ENCODE measurements around the gene CD99L2.
"Not testable (repeated sequence)": the region's sequence is repeated elsewhere in the genome, so short reads cannot be mapped to it uniquely, and the experiment has no call there.

Gene CD99L2

GRCh38 chrX:150896632-150897031, 1.8 kb downstream of the CD99L2 start:
- DNase-seq (ENCODE audit: low read depth in 2 of 2) = no peak

- no peak for DNase-seq (ENCODE audit: low read depth in 2 of 2)
Measured at GRCh38 chrX:150893936-150894335, 4.5 kb downstream of the CD99L2 start.

GRCh38 chrX:150889131-150889530, 9.3 kb downstream of the CD99L2 start:
- DNase-seq (ENCODE audit: low read depth in 2 of 2) = no peak

GRCh38 chrX:150887906-150888465, 10.5 kb downstream of the CD99L2 start:
- no peak for DNase-seq (ENCODE audit: low read depth in 2 of 2)

- not testable (repeated sequence) for DNase-seq (ENCODE audit: low read depth in 2 of 2)
Measured at GRCh38 chrX:150887268-150887667, 11.2 kb downstream of the CD99L2 start.

- DNase-seq (ENCODE audit: low read depth in 2 of 2) = no peak
Measured at GRCh38 chrX:150886381-150886780, 12.1 kb downstream of the CD99L2 start.

- DNase-seq (ENCODE audit: low read depth in 2 of 2) = no peak
Measured at GRCh38 chrX:150880808-150881165, 17.7 kb downstream of the CD99L2 start.

- DNase-seq (ENCODE audit: low read depth in 2 of 2) = no peak
Measured at GRCh38 chrX:150879855-150880807, 18.3 kb downstream of the CD99L2 start.

GRCh38 chrX:150875621-150876020, 22.8 kb downstream of the CD99L2 start:
- not testable (repeated sequence) for DNase-seq (ENCODE audit: low read depth in 2 of 2)

GRCh38 chrX:150874448-150874847, 24.0 kb downstream of the CD99L2 start:
- no peak for DNase-seq (ENCODE audit: low read depth in 2 of 2)

GRCh38 chrX:150873616-150874015, 24.9 kb downstream of the CD99L2 start:
- DNase-seq (ENCODE audit: low read depth in 2 of 2) = no peak

GRCh38 chrX:150872773-150873336, 25.6 kb downstream of the CD99L2 start:
- DNase-seq (ENCODE audit: low read depth in 2 of 2) = no peak

GRCh38 chrX:150871341-150871811, 27.1 kb downstream of the CD99L2 start:
- no peak for DNase-seq (ENCODE audit: low read depth in 2 of 2)

- DNase-seq (ENCODE audit: low read depth in 2 of 2) = no peak
Measured at GRCh38 chrX:150870487-150871340, 27.8 kb downstream of the CD99L2 start.

GRCh38 chrX:150870029-150870428, 28.4 kb downstream of the CD99L2 start:
- no peak for DNase-seq (ENCODE audit: low read depth in 2 of 2)

- no peak for DNase-seq (ENCODE audit: low read depth in 2 of 2)
Measured at GRCh38 chrX:150869450-150869849, 29.0 kb downstream of the CD99L2 start.

GRCh38 chrX:150868625-150869024, 29.8 kb downstream of the CD99L2 start:
- DNase-seq (ENCODE audit: low read depth in 2 of 2) = no peak

GRCh38 chrX:150864127-150864526, 34.3 kb downstream of the CD99L2 start:
- DNase-seq (ENCODE audit: low read depth in 2 of 2) = no peak

- no peak for DNase-seq (ENCODE audit: low read depth in 2 of 2)
Measured at GRCh38 chrX:150863191-150863590, 35.3 kb downstream of the CD99L2 start.

GRCh38 chrX:150857453-150857852, 41.0 kb downstream of the CD99L2 start:
- no peak for DNase-seq (ENCODE audit: low read depth in 2 of 2)

- DNase-seq (ENCODE audit: low read depth in 2 of 2) = no peak
Measured at GRCh38 chrX:150856785-150857184, 41.7 kb downstream of the CD99L2 start.

GRCh38 chrX:150856101-150856500, 42.4 kb downstream of the CD99L2 start:
- DNase-seq (ENCODE audit: low read depth in 2 of 2) = no peak

All from stimulated activated CD4-positive, alpha-beta T cell treated with anti-CD3 and anti-CD28 coated beads, Interleukin-1b, Interleukin-23, amount 100 ng/mL, for 1 hour (primary cell).